Neural crest cell (in vitro differentiated cells): Measurements from ENCODE around the gene GPR89B. TPM values are rescaled to one million over a fixed set of nuclear protein-coding genes. Genes with fewer than 3 reads are reported as not detected.

Experiments used
- DNase-seq: peaks from one replicate; pipeline ENCODE4 v3.0.0; 2021; ENCODE audit warnings: low read depth, mixed read lengths, low spot score
- H3K27ac Mint-ChIP-seq: one replicate; pipeline ENCODE4 v1.8.0; 2021; ENCODE audit warnings: mild to moderate bottlenecking, mixed read lengths; ENCODE audit not compliant: unreplicated experiment
- H3K27me3 Mint-ChIP-seq: 2 replicates; pipeline ENCODE4 v1.8.0; 2021; ENCODE audit warnings: low read depth, mild to moderate bottlenecking, mixed read lengths
- H3K36me3 Mint-ChIP-seq: 2 replicates; pipeline ENCODE4 v1.8.0; 2021; ENCODE audit warnings: low read depth, mild to moderate bottlenecking, mixed read lengths
- H3K4me1 Mint-ChIP-seq: 2 replicates; pipeline ENCODE4 v1.8.0; 2021; ENCODE audit warnings: mixed read lengths
- H3K4me3 Mint-ChIP-seq: one replicate; pipeline ENCODE4 v1.8.0; 2021; ENCODE audit warnings: mild to moderate bottlenecking, mixed read lengths
- H3K9me3 Mint-ChIP-seq: 2 replicates; pipeline ENCODE4 v1.8.0; 2021; ENCODE audit warnings: mixed read lengths
- CTCF ChIP-seq: fragments of 200-600 bp; sonication (generic); conservative IDR thresholded peaks from 2 replicates; pipeline ENCODE4 v1.5.0; 2021; ENCODE audit warnings: antibody characterized with exemption, mild to moderate bottlenecking
- total RNA-seq: library from RNA; stranded (reverse); gene quantifications from 2 replicates; pipeline ENCODE4 v1.2.1, GENCODE V29; 2021

The GPR89B gene
- total RNA-seq, 1 donor from 2014 or later: 20.6 TPM

- Mint-ChIP-seq H3K27ac (no peak within 1 kb of the TSS), H3K36me3 (no peaks in the 10 kb centered on the region), H3K4me3 (no peak within 1 kb of the TSS), H3K4me1 (peaks cover 18% of the 10 kb centered on the region), H3K27me3 (no peaks in the 10 kb centered on the region), H3K9me3 (no peaks in the 10 kb centered on the region)
- TF ChIP-seq CTCF: no peak
- no peak for DNase-seq
These were observed 25.9 kb upstream of the GPR89B start, which contains the start of gene GJA8 for GRCh38 chr1:147902253-147902845. Gene GJA8 (plus strand): TSS chr1:147902795. CDS start chr1:147907956, 5,161 bp downstream.

- Mint-ChIP-seq H3K4me3 (no peak overlapping the region), H3K36me3 (no peaks in the 10 kb centered on the region), H3K9me3 (no peaks in the 10 kb centered on the region), H3K27ac (no peak overlapping the region), H3K27me3 (no peaks in the 10 kb centered on the region), H3K4me1 (peaks cover 12% of the 10 kb centered on the region)
- no peak for DNase-seq
- no peak for TF ChIP-seq CTCF
These were observed 23.5 kb upstream of the GPR89B start for GRCh38 chr1:147904726-147905125.

- H3K27me3 Mint-ChIP-seq: no peaks in the 10 kb centered on the region
- TF ChIP-seq CTCF: no peak
- no peak for DNase-seq
- no peak overlapping the region for H3K4me3 Mint-ChIP-seq
- H3K4me1 Mint-ChIP-seq: no peaks in the 10 kb centered on the region
- no peaks in the 10 kb centered on the region for H3K36me3 Mint-ChIP-seq
- no peaks in the 10 kb centered on the region for H3K9me3 Mint-ChIP-seq
- H3K27ac Mint-ChIP-seq: no peak overlapping the region
These were observed 20.3 kb upstream of the GPR89B start for GRCh38 chr1:147907786-147908509.

GRCh38 chr1:147912553-147912952 lies 15.7 kb upstream of the GPR89B start:
- H3K4me1 Mint-ChIP-seq: peaks cover 6% of the 10 kb centered on the region
- TF ChIP-seq CTCF: no peak
- no peak overlapping the region for H3K4me3 Mint-ChIP-seq
- no peaks in the 10 kb centered on the region for H3K27me3 Mint-ChIP-seq
- H3K9me3 Mint-ChIP-seq: no peaks in the 10 kb centered on the region
- no peak overlapping the region for H3K27ac Mint-ChIP-seq
- no peaks in the 10 kb centered on the region for H3K36me3 Mint-ChIP-seq
- DNase-seq: no peak

- Mint-ChIP-seq H3K27ac (no peak overlapping the region), H3K4me3 (no peak overlapping the region), H3K27me3 (no peaks in the 10 kb centered on the region), H3K36me3 (no peaks in the 10 kb centered on the region), H3K4me1 (peaks cover 7% of the 10 kb centered on the region), H3K9me3 (no peaks in the 10 kb centered on the region)
- no peak for DNase-seq
- TF ChIP-seq CTCF: no peak
These were observed 14.8 kb upstream of the GPR89B start for GRCh38 chr1:147913362-147913942.
